Astrocyte (in vitro differentiated cells and primary cell): Measurements from ENCODE around the gene CREG2.

Experiments used
- CTCF ChIP-seq: IDR thresholded peaks from 2 replicates; pipeline ENCODE4 v1.5.1; 2011; ENCODE audit warnings: low read depth, mild to moderate bottlenecking, inconsistent platforms, low read length, moderate library complexity; ENCODE audit not compliant: insufficient read depth
- EZH2 ChIP-seq: IDR thresholded peaks from 2 replicates; pipeline ENCODE4 v1.6.1; 2012; ENCODE audit warnings: mild to moderate bottlenecking, low read length, inconsistent platforms; ENCODE audit not compliant: insufficient read depth

GRCh38 chr2:101395545-101396315 lies 8.4 kb upstream of the CREG2 start:
- TF ChIP-seq EZH2 (no peak), CTCF (no peak)
